ENCODE measurements around the gene CYGB. TPM values are rescaled to one million over a fixed set of nuclear protein-coding genes. Genes with fewer than 3 reads are reported as not detected.
"Not testable (repeated sequence)": the region's sequence is repeated elsewhere in the genome, so short reads cannot be mapped to it uniquely, and the experiment has no call there.

Gene CYGB
- polyA plus RNA-seq, 1 of the 3 experiments (the other 2 are of a cell fraction) = 1.7 TPM

- H3K36me3 ChIP-seq (replicated peaks in 1 of 2; ENCODE audit: control insufficient read depth in 1 of 2, insufficient read depth in 2 of 2, low read length in 1 of 2) = peaks cover 19 to 29% of the 10 kb centered on the region in 2 experiments
- 89% methylated on average over 7 of the region's 7 CpGs for WGBS (ENCODE audit: low lambda C conversion rate)
- peak overlapping the region; percentile 79 for H3K4me2 ChIP-seq
- peaks cover 53% of the 10 kb centered on the region for H3K79me2 ChIP-seq (ENCODE audit: insufficient read depth)
- peaks cover 30 to 31% of the 10 kb centered on the region in 2 experiments for H3K4me1 ChIP-seq (ENCODE audit: control insufficient read depth in 1 of 2, insufficient read depth in 2 of 2, low read depth in 1 of 2, low read length in 1 of 2)
- DNase-seq; H3K9me2 ChIP-seq; H3K9ac ChIP-seq; H2AFZ ChIP-seq (ENCODE audit: low read depth); H3K9me3 ChIP-seq; H3K27me3 ChIP-seq (ENCODE audit: insufficient read depth): not testable (repeated sequence)
- peak overlapping the region in 1 of 2 experiments; percentile 35; a peak in 1 of 4 replicates for H3K27ac ChIP-seq (ENCODE audit: low read depth in 2 of 2, low read length in 1 of 2)
- H3K4me3 ChIP-seq (ENCODE audit: low read depth in 2 of 2, low read length in 1 of 2) = peak overlapping the region in 1 of 2 experiments; percentile 92; a peak in 1 of 4 replicates
- H4K20me1 ChIP-seq (ENCODE audit: insufficient read depth) = peaks cover 44% of the 10 kb centered on the region
- POLR2A ChIA-PET = interaction anchor here (1.2 to 4.4 kb wide), 4 partner anchors 8 to 64 kb away, joined by 3 to 49 read pairs (median 12); a partner anchor contains a TSS
- H3F3A ChIP-seq (replicated peaks; ENCODE audit: insufficient read depth) = peaks cover 33% of the 10 kb centered on the region
- CTCF ChIA-PET = interaction anchor here (1.0 to 14.5 kb wide), 15 partner anchors 10 to 153 kb away, joined by 3 to 319 read pairs (median 33); partner anchors contain the start of genes MXRA7, PRCD and ST6GALNAC2
Observed at GRCh38 chr17:76559460-76559859, 22.0 kb upstream of the CYGB start.

- H3K9ac ChIP-seq = peak overlapping the region; percentile 89
- peak overlapping the region; percentile 83 to 92 for H3K4me3 ChIP-seq (ENCODE audit: low read depth in 2 of 2, low read length in 1 of 2)
- peaks cover 53% of the 10 kb centered on the region for H3K79me2 ChIP-seq (ENCODE audit: insufficient read depth)
- no peaks in the 10 kb centered on the region for H3K27me3 ChIP-seq (ENCODE audit: insufficient read depth)
- peaks cover 43% of the 10 kb centered on the region for H4K20me1 ChIP-seq (ENCODE audit: insufficient read depth)
- 2% methylated on average over 14 of the region's 14 CpGs for WGBS (ENCODE audit: low lambda C conversion rate)
- CTCF ChIA-PET = interaction anchor here (0.6 to 14.5 kb wide), 54 partner anchors 9 to 291 kb away, joined by 3 to 319 read pairs (median 7); partner anchors contain the start of genes JMJD6, METTL23, MXRA7 and PRCD
- peaks cover 17 to 28% of the 10 kb centered on the region in 2 experiments for H3K36me3 ChIP-seq (replicated peaks in 1 of 2; ENCODE audit: control insufficient read depth in 1 of 2, insufficient read depth in 2 of 2, low read length in 1 of 2)
- TF ChIP-seq TAF1 (IDR thresholded peaks at IDR 0.05; ENCODE audit: borderline replicate concordance, low read depth, low read length) (no peak), RXRA (IDR thresholded peaks at IDR 0.05; ENCODE audit: borderline replicate concordance, low read depth) (no peak), SIN3A (IDR thresholded peaks at IDR 0.05; ENCODE audit: borderline replicate concordance, low read depth, low read length) (peak; percentile 66; the same call in 1 of the 2 replicates), RAD21 (IDR thresholded peaks at IDR 0.05; ENCODE audit: low read length) (peak; percentile 80), MXI1 (IDR thresholded peaks at IDR 0.05; ENCODE audit: low read depth, low read length) (peak; percentile 89), SMC3 (IDR thresholded peaks at IDR 0.05; ENCODE audit: low read depth, low read length) (peak; percentile 61)
- TF ChIP-seq, protein P1, sequence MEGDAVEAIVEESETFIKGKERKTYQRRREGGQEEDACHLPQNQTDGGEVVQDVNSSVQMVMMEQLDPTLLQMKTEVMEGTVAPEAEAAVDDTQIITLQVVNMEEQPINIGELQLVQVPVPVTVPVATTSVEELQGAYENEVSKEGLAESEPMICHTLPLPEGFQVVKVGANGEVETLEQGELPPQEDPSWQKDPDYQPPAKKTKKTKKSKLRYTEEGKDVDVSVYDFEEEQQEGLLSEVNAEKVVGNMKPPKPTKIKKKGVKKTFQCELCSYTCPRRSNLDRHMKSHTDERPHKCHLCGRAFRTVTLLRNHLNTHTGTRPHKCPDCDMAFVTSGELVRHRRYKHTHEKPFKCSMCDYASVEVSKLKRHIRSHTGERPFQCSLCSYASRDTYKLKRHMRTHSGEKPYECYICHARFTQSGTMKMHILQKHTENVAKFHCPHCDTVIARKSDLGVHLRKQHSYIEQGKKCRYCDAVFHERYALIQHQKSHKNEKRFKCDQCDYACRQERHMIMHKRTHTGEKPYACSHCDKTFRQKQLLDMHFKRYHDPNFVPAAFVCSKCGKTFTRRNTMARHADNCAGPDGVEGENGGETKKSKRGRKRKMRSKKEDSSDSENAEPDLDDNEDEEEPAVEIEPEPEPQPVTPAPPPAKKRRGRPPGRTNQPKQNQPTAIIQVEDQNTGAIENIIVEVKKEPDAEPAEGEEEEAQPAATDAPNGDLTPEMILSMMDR (IDR thresholded peaks at IDR 0.05) = peak; percentile 81
- TF ChIP-seq, protein P2, sequence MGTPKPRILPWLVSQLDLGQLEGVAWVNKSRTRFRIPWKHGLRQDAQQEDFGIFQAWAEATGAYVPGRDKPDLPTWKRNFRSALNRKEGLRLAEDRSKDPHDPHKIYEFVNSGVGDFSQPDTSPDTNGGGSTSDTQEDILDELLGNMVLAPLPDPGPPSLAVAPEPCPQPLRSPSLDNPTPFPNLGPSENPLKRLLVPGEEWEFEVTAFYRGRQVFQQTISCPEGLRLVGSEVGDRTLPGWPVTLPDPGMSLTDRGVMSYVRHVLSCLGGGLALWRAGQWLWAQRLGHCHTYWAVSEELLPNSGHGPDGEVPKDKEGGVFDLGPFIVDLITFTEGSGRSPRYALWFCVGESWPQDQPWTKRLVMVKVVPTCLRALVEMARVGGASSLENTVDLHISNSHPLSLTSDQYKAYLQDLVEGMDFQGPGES (IDR thresholded peaks at IDR 0.05; ENCODE audit: low read depth, low read length) = no peak
- H3K9me2 ChIP-seq = no peaks in the 10 kb centered on the region
- peaks cover 30% of the 10 kb centered on the region for H3F3A ChIP-seq (replicated peaks; ENCODE audit: insufficient read depth)
- peak overlapping the region; percentile 45 for H2AFZ ChIP-seq (ENCODE audit: low read depth)
- no peaks in the 10 kb centered on the region for H3K9me3 ChIP-seq
- peaks cover 30 to 38% of the 10 kb centered on the region in 2 experiments for H3K4me1 ChIP-seq (ENCODE audit: control insufficient read depth in 1 of 2, insufficient read depth in 2 of 2, low read depth in 1 of 2, low read length in 1 of 2)
- POLR2A ChIA-PET = interaction anchor here (0.7 to 4.4 kb wide), 9 partner anchors 9 to 168 kb away, joined by 3 to 49 read pairs (median 4); partner anchors contain the start of gene JMJD6
- peak overlapping the region; percentile 79 for H3K4me2 ChIP-seq
- H3K27ac ChIP-seq (ENCODE audit: low read depth in 2 of 2, low read length in 1 of 2) = peak overlapping the region; percentile 71 to 89
- peak; percentile 69 for DNase-seq
Observed at GRCh38 chr17:76558198-76559095, 20.9 kb upstream of the CYGB start.

Measured in SK-N-SH (cell line).